Activated CD4-positive, alpha-beta T cell treated with anti-CD3 and anti-CD28 coated beads, Interleukin-2, amount 50 U/mL, for 48 hours (primary cell): Measurements from ENCODE around the gene WDR89.
A peak's percentile ranks its signal among the peaks of the same experiment; 100 is the strongest.
"Not testable (repeated sequence)": the region's sequence is repeated elsewhere in the genome, so short reads cannot be mapped to it uniquely, and the experiment has no call there.

ENCODE experiments used
- DNase-seq, 2 experiments: peaks; one replicate each; pipeline ENCODE4 v3.0.0-alpha.2; 2020

WDR89 gene

GRCh38 chr14:63641473-63642228, at the start of gene WDR89:
Gene WDR89, minus strand, starts transcription at chr14:63641871. Its CDS starts 41,929 bp downstream, at chr14:63599942.
- peak; percentile 92 to 96 for DNase-seq

GRCh38 chr14:63689132-63689531, 47.5 kb upstream of the WDR89 start:
- DNase-seq = no peak

- no peak for DNase-seq
These were observed 45.3 kb upstream of the WDR89 start for GRCh38 chr14:63686926-63687325.

- DNase-seq = no peak
These were observed 43.7 kb upstream of the WDR89 start for GRCh38 chr14:63685401-63685800.

GRCh38 chr14:63682727-63683593, 41.3 kb upstream of the WDR89 start:
- DNase-seq = no peak

GRCh38 chr14:63678536-63678935, 36.9 kb upstream of the WDR89 start:
- no peak for DNase-seq

GRCh38 chr14:63677891-63678379, 36.3 kb upstream of the WDR89 start:
- no peak for DNase-seq

GRCh38 chr14:63676615-63677014, 34.9 kb upstream of the WDR89 start:
- DNase-seq = no peak

- DNase-seq = no peak
These were observed 32.3 kb upstream of the WDR89 start for GRCh38 chr14:63673886-63674497.

- no peak for DNase-seq
These were observed 31.6 kb upstream of the WDR89 start for GRCh38 chr14:63673255-63673654.

- DNase-seq = no peak
These were observed 30.9 kb upstream of the WDR89 start for GRCh38 chr14:63672417-63673180.

GRCh38 chr14:63671987-63672386, 30.3 kb upstream of the WDR89 start:
- no peak for DNase-seq

GRCh38 chr14:63670692-63671091, 29.0 kb upstream of the WDR89 start:
- no peak for DNase-seq

GRCh38 chr14:63666335-63666734, 24.7 kb upstream of the WDR89 start:
- DNase-seq = no peak

GRCh38 chr14:63663428-63664341, 22.0 kb upstream of the WDR89 start:
- no peak for DNase-seq

GRCh38 chr14:63662776-63663175, 21.1 kb upstream of the WDR89 start:
- DNase-seq = no peak

GRCh38 chr14:63661881-63662280, 20.2 kb upstream of the WDR89 start:
- DNase-seq = not testable (repeated sequence)

- no peak for DNase-seq
These were observed 18.1 kb upstream of the WDR89 start for GRCh38 chr14:63659726-63660125.

GRCh38 chr14:63656194-63656593, 14.5 kb upstream of the WDR89 start:
- no peak for DNase-seq

- no peak for DNase-seq
These were observed 13.3 kb upstream of the WDR89 start for GRCh38 chr14:63654936-63655335.

- DNase-seq = no peak
These were observed 12.7 kb upstream of the WDR89 start for GRCh38 chr14:63654346-63654745.

- no peak for DNase-seq
These were observed 10.7 kb upstream of the WDR89 start for GRCh38 chr14:63652406-63652805.
